HL-60 (cell line): ENCODE data around the gene MSI2.

ENCODE experiments used
- DNase-seq, 2 experiments: peaks; one replicate each; pipeline ENCODE4 v3.0.0-alpha.2; 2010 to 2020; ENCODE audit warnings: low read depth in 1 of 2, low spot score in 1 of 2
- H3K27ac ChIP-seq: fragments of 250-450 bp; sonication (Bioruptor Pico); replicated peaks from 2 replicates; pipeline ENCODE4 v1.5.1; 2020; ENCODE audit warnings: mild to moderate bottlenecking, moderate library complexity
- H3K27me3 ChIP-seq: fragments of 250-450 bp; sonication (Bioruptor Pico); 2 replicates; pipeline ENCODE4 v1.5.1; 2021; ENCODE audit warnings: mild to moderate bottlenecking, moderate library complexity; ENCODE audit not compliant: insufficient read depth, poor library complexity, severe bottlenecking
- H3K4me3 ChIP-seq: replicated peaks from 2 replicates; pipeline ENCODE4 v1.5.1; 2011; ENCODE audit warnings: mild to moderate bottlenecking, control low read depth, low read length; ENCODE audit not compliant: insufficient read depth
- GABPA ChIP-seq: IDR thresholded peaks from 2 replicates; pipeline ENCODE4 v1.6.1; 2012; ENCODE audit warnings: low read depth
- POLR2AphosphoS5 ChIP-seq: IDR thresholded peaks from 2 replicates; pipeline ENCODE4 v1.6.1; 2012; ENCODE audit warnings: low read depth
- SPI1 ChIP-seq: IDR thresholded peaks from 2 replicates; pipeline ENCODE4 v1.6.1; 2012; ENCODE audit warnings: low read depth, mild to moderate bottlenecking, borderline replicate concordance
- TF ChIP-seq, protein P1 (sequence below): IDR thresholded peaks from one replicate; pipeline ENCODE4 v1.5.1; 2011; ENCODE audit warnings: low read length, control low read depth, inconsistent platforms; ENCODE audit not compliant: insufficient read depth
- TF ChIP-seq, protein P2 (sequence below): IDR thresholded peaks from 2 replicates; pipeline ENCODE4 v1.6.1; 2012; ENCODE audit warnings: low read depth; ENCODE audit not compliant: insufficient replicate concordance

MSI2 gene

DNA sequence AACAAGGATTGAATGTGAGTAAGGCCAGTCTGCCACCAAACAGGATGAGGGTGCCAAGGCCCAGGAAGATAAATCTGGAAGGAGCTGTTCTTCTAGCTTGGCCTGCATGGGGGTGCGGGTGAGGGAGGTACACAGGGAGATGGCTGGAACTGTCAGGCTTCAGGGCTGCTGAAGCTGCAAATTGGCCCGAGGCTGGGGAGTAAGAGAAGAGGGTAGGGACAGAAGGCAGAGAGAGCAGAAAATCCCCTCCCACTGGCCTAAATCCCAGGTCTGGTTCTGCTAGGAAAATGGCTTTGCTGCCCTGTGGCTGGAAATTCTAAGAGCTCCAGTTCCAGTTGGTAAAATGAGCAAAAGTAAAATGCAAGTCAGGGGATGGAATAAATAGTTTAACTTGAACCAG lies 400.9 kb downstream of the MSI2 start:
- Histone ChIP-seq H3K27me3 (no peaks in the 10 kb centered on the region), H3K27ac (no peak overlapping the region), H3K4me3 (no peak overlapping the region)
- no peak for DNase-seq
- TF ChIP-seq SPI1 = no peak
- TF ChIP-seq, protein P1, sequence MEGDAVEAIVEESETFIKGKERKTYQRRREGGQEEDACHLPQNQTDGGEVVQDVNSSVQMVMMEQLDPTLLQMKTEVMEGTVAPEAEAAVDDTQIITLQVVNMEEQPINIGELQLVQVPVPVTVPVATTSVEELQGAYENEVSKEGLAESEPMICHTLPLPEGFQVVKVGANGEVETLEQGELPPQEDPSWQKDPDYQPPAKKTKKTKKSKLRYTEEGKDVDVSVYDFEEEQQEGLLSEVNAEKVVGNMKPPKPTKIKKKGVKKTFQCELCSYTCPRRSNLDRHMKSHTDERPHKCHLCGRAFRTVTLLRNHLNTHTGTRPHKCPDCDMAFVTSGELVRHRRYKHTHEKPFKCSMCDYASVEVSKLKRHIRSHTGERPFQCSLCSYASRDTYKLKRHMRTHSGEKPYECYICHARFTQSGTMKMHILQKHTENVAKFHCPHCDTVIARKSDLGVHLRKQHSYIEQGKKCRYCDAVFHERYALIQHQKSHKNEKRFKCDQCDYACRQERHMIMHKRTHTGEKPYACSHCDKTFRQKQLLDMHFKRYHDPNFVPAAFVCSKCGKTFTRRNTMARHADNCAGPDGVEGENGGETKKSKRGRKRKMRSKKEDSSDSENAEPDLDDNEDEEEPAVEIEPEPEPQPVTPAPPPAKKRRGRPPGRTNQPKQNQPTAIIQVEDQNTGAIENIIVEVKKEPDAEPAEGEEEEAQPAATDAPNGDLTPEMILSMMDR = no peak

DNA sequence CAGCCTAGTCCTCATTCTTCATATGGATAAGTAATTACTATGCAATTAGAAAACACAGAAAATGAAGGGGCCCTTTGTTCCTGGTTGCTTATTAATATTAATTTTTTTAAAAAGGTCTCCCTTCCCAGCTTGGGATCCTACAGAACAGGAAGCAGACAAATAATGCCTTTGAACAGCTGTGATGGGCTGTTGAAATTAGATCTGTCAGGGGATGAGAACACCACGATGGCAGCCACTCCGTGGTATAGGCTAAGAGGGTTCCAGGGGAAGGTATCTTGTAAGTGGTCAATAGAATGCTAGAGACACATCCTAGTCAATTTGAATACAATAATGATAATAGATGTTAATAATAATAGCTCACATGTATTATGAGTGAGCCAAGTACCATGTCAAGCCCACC lies 405.7 kb downstream of the MSI2 start:
- TF ChIP-seq, protein P1 = no peak
- TF ChIP-seq POLR2AphosphoS5 (no peak), SPI1 (no peak)
- no peaks in the 10 kb centered on the region for H3K27me3 ChIP-seq
- DNase-seq = no peak
- H3K4me3 ChIP-seq = no peak overlapping the region
- no peak overlapping the region for H3K27ac ChIP-seq

DNA sequence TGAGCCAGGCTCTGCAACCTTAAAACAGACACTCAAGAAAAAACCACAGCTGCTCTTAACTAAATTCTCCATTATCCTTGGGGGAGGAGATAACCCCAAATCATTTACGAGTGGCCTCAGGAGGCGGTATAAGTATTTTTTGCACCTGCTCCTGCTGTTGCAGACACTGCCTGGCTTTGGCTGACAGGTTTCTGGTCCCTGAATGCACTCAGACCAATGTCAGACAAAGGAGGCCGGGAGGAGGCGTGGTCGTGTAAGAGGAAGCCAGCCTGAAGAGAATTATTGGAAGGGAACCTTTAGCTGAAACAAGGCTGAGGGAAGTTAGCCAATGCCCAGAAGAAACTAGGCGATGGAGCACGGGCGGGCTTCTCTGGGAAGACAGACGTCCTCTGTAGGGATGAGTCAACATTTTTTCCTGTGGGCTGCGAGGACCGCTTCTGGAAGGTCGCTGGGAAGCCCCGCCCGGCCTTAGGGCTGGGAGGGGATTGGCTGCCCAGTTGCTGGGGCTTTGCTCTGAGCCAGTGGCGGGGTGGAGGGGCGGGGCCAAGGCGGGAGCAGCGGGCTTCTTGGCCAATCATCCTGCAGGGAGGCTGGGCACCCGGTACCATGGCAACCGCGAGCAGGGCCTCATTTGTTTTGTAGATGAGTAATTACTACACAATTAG lies 406.5 kb downstream of the MSI2 start:
- no peaks in the 10 kb centered on the region for H3K27me3 ChIP-seq
- DNase-seq = peak; percentile 87
- H3K4me3 ChIP-seq = peak overlapping the region; percentile 12
- no peak for TF ChIP-seq POLR2AphosphoS5
- TF ChIP-seq SPI1 = peak; percentile 69; the same call in 1 of the 2 replicates
- H3K27ac ChIP-seq = peak overlapping the region; percentile 49

DNA sequence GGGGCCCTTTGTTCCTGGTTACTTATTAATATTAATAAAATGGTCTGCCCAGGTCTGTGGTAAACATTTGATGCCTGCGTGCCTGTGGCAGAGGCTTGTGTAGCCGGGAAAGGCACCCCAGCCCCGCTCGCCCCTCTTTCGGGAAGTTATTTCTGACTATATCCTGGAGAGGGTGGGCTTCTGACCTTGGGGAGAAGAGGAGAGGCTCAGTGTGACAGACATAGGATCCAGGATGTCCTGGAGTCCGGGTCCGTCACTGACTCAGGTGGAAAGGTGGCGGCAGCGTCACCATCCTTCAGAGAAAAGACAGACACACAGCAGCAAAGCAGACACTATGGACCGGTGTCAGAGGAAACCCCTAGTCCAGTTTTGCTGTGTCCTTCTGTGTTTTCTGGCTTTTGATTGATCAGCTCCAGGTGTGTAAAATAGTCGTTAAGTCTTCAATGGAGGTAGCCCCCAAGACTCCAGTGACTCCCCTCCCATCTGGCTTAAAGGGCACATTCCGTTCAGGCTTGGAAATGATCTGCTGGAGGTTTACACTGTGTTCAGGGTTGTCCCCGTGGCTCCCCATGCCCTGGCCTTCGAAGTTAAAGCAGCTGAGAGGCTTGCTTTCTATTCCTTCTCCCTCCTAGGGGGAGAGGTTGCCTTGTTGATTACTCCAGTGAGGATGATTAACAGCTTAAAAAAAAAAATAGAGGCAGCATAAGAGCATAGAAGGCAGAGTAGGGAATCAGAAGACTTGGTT lies 407.2 kb downstream of the MSI2 start:
- Histone ChIP-seq H3K4me3 (no peak overlapping the region), H3K27ac (peak overlapping the region; percentile 49), H3K27me3 (no peaks in the 10 kb centered on the region)
- no peak for TF ChIP-seq SPI1
- TF ChIP-seq, protein P1 = no peak
- TF ChIP-seq POLR2AphosphoS5 = no peak
- TF ChIP-seq GABPA = no peak
- TF ChIP-seq, protein P2, sequence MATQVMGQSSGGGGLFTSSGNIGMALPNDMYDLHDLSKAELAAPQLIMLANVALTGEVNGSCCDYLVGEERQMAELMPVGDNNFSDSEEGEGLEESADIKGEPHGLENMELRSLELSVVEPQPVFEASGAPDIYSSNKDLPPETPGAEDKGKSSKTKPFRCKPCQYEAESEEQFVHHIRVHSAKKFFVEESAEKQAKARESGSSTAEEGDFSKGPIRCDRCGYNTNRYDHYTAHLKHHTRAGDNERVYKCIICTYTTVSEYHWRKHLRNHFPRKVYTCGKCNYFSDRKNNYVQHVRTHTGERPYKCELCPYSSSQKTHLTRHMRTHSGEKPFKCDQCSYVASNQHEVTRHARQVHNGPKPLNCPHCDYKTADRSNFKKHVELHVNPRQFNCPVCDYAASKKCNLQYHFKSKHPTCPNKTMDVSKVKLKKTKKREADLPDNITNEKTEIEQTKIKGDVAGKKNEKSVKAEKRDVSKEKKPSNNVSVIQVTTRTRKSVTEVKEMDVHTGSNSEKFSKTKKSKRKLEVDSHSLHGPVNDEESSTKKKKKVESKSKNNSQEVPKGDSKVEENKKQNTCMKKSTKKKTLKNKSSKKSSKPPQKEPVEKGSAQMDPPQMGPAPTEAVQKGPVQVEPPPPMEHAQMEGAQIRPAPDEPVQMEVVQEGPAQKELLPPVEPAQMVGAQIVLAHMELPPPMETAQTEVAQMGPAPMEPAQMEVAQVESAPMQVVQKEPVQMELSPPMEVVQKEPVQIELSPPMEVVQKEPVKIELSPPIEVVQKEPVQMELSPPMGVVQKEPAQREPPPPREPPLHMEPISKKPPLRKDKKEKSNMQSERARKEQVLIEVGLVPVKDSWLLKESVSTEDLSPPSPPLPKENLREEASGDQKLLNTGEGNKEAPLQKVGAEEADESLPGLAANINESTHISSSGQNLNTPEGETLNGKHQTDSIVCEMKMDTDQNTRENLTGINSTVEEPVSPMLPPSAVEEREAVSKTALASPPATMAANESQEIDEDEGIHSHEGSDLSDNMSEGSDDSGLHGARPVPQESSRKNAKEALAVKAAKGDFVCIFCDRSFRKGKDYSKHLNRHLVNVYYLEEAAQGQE = no peak
- no peak for DNase-seq

DNA sequence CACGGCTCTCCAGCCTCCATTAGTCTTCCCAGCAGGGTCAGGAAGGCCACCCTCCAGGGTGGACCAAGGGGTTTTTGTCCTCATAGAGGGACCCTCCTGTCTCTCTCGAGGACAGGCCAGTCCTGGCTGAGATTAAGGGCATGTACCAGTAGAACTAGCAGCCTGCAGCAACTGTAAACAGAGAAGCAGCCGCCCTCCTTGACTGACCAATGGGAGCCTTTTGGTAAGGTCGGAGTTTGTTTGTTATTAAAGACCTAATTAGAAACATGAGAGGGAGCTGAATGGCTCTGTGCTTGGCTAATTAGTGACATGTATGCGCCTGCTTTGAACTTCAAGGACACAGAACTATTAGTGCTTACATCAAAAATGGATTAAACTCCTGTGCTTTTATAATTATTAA lies 408.8 kb downstream of the MSI2 start:
- TF ChIP-seq SPI1 = no peak
- no peak for TF ChIP-seq POLR2AphosphoS5
- TF ChIP-seq, protein P1 = no peak
- TF ChIP-seq, protein P2 = no peak
- no peak for TF ChIP-seq GABPA
- H3K27me3 ChIP-seq = no peaks in the 10 kb centered on the region
- DNase-seq = no peak
- no peak overlapping the region for H3K27ac ChIP-seq
- no peak overlapping the region for H3K4me3 ChIP-seq
